Measurements from ENCODE around the gene COMP. TPM values are rescaled to one million over a fixed set of nuclear protein-coding genes. Genes with fewer than 3 reads are reported as not detected.

The COMP gene
- polyA plus RNA-seq, 2 of the 4 experiments (the other 2 are of a cell fraction) = not detected

- H3K9me3 ChIP-seq = no peaks in the 10 kb centered on the region
- peak overlapping the region; percentile 79 for H3K4me2 ChIP-seq
- H3K27ac ChIP-seq = no peak overlapping the region
- no peak for DNase-seq (ENCODE audit: low read depth in 1 of 2, low spot score in 1 of 2)
- ChIA-PET CTCF (interaction anchor here (1.2 kb wide), 1 partner anchor 57 kb away, joined by 3 read pairs; no protein-coding TSS in a partner anchor), POLR2A (no interaction called here)
- no peak for ATAC-seq
- peaks cover 23% of the 10 kb centered on the region; the same call in 2 of the 3 replicates for H3K4me1 ChIP-seq
- TF ChIP-seq CTCF (IDR thresholded peaks at IDR 0.05) (no peak), E2F6 (IDR thresholded peaks at IDR 0.05; ENCODE audit: borderline replicate concordance, low read depth) (no peak), MYC (IDR thresholded peaks at IDR 0.05; ENCODE audit: borderline replicate concordance, low read length) (no peak), TP53 (CRISPR knock-in tag; IDR thresholded peaks at IDR 0.05) (no peak), ESRRA (IDR thresholded peaks at IDR 0.05; ENCODE audit: borderline replicate concordance, low read length) (no peak), CBX2 (IDR thresholded peaks at IDR 0.05; ENCODE audit: borderline replicate concordance, low read depth) (no peak), RNF2 (IDR thresholded peaks at IDR 0.05; ENCODE audit: borderline replicate concordance, low read depth) (no peak), SMC3 (IDR thresholded peaks at IDR 0.05) (no peak), PHF8 (IDR thresholded peaks at IDR 0.05; ENCODE audit: borderline replicate concordance, low read depth) (no peak), HMGXB4 (CRISPR knock-in tag; IDR thresholded peaks at IDR 0.05; ENCODE audit: borderline replicate concordance) (no peak), CEBPB (IDR thresholded peaks at IDR 0.05) (no peak), FOXS1 (CRISPR knock-in tag; IDR thresholded peaks at IDR 0.05) (no peak), CHD2 (IDR thresholded peaks at IDR 0.05; ENCODE audit: low read length, partially characterized antibody) (no peak), HOXB13 (CRISPR knock-in tag; IDR thresholded peaks at IDR 0.05; ENCODE audit: low read depth) (no peak), RFX5 (IDR thresholded peaks at IDR 0.05) (no peak), EHF (CRISPR knock-in tag; IDR thresholded peaks at IDR 0.05) (no peak), MAZ (IDR thresholded peaks at IDR 0.05; ENCODE audit: borderline replicate concordance, low read depth, low read length) (no peak)
- TF ChIP-seq, protein P1, sequence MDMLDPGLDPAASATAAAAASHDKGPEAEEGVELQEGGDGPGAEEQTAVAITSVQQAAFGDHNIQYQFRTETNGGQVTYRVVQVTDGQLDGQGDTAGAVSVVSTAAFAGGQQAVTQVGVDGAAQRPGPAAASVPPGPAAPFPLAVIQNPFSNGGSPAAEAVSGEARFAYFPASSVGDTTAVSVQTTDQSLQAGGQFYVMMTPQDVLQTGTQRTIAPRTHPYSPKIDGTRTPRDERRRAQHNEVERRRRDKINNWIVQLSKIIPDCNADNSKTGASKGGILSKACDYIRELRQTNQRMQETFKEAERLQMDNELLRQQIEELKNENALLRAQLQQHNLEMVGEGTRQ (IDR thresholded peaks at IDR 0.05) = no peak
- H3K4me3 ChIP-seq = peak overlapping the region; percentile 31; the same call in 2 of the 3 replicates
- WGBS (ENCODE audit: missing lambda C conversion rate) = 13% methylated on average over 8 of the region's 38 CpGs
- no peak for FAIRE-seq
Observed at GRCh38 chr19:18789422-18789869, 1.7 kb downstream of the COMP start.

- Histone ChIP-seq H3K9me3 (no peaks in the 10 kb centered on the region), H3K4me2 (peak overlapping the region; percentile 79), H3K4me3 (peak overlapping the region; percentile 31; the same call in 2 of the 3 replicates), H3K4me1 (peaks cover 23% of the 10 kb centered on the region; the same call in 2 of the 3 replicates), H3K27ac (no peak overlapping the region)
- TF ChIP-seq ESRRA (IDR thresholded peaks at IDR 0.05; ENCODE audit: borderline replicate concordance, low read length) = no peak
- TF ChIP-seq E2F6 (IDR thresholded peaks at IDR 0.05; ENCODE audit: borderline replicate concordance, low read depth) = no peak
- no peak for TF ChIP-seq PHF8 (IDR thresholded peaks at IDR 0.05; ENCODE audit: borderline replicate concordance, low read depth)
- no peak for TF ChIP-seq HDAC2 (IDR thresholded peaks at IDR 0.05)
- TF ChIP-seq FOSB (CRISPR knock-in tag; IDR thresholded peaks at IDR 0.05) = no peak
- no peak for TF ChIP-seq NPAS2 (CRISPR knock-in tag; IDR thresholded peaks at IDR 0.05; ENCODE audit: borderline replicate concordance)
- no peak for TF ChIP-seq FOSL2 (IDR thresholded peaks at IDR 0.05)
- no peak for TF ChIP-seq FOSL2 (CRISPR knock-in tag; IDR thresholded peaks at IDR 0.05)
- TF ChIP-seq, protein P1 (IDR thresholded peaks at IDR 0.05) = no peak
- no peak for TF ChIP-seq HMGXB4 (CRISPR knock-in tag; IDR thresholded peaks at IDR 0.05; ENCODE audit: borderline replicate concordance)
- no peak for TF ChIP-seq POLR2A (IDR thresholded peaks at IDR 0.05; ENCODE audit: low read length)
- no peak for TF ChIP-seq JUN (IDR thresholded peaks at IDR 0.05)
- no peak for TF ChIP-seq CEBPB (IDR thresholded peaks at IDR 0.05)
- peak; percentile 7 to 13; a peak in 4 of 6 replicates for ATAC-seq
- WGBS (ENCODE audit: missing lambda C conversion rate) = 6% methylated on average over 19 of the region's 68 CpGs
- no peak for FAIRE-seq
- no peak for DNase-seq (ENCODE audit: low read depth in 1 of 2, low spot score in 1 of 2)
- ChIA-PET POLR2A (no interaction called here), CTCF (interaction anchor here (0.6 to 1.2 kb wide), 2 partner anchors 55 to 58 kb away, joined by 3 to 5 read pairs; no protein-coding TSS in a partner anchor)
Observed at GRCh38 chr19:18788529-18789421, 2.3 kb downstream of the COMP start.
